ENCODE results near the gene EIF3L.

Gene EIF3L

DNA sequence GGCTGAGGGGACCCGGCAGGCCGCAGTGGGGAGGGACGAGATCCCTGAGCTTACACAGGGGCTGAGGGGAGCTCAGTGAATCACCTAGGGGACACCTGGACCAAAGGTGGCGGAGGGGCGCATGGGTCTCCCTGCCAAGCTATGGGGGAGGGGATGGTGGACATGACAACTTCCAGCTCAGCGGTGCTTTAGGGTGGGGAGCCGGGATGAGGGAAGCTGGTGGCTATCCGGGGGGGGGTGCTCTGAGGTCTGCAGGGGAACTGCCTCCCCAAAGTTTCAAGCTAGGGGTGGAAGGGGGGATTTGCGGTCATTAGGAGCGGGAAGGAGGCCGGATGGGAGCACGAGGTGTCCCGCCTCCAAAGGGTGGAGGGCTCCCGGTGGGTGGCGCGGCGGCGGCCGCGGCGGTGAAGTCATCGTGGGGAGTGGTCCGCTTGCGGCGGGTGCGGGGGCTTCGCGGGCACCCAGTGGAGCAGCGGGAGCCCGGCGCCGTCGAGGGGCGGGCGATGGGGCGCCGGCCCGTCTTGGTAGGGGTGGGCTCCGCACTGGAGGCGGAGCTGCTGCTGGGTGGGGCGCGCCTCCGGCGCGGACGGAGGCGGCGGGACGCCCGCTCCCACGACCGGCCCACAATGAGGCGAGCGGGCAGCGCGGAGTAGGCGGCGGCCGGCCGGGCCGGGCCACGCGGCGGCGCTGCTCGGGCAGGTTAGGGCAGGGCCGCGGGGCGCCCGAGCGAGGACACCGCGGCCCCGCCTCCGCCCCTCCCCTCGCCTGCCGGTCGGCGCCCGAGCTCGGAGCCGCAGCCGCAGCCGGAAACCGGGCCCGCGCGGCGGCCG is 56.5 kb downstream of the EIF3L start, which contains the start of gene MICALL1:
Gene MICALL1, plus strand, starts transcription at position 764 of the 830 bp plus-strand sequence. CDS start 126 bp downstream, outside the sequence.
- peak; percentile 18 for DNase-seq (ENCODE audit: low read depth, low spot score)

DNA sequence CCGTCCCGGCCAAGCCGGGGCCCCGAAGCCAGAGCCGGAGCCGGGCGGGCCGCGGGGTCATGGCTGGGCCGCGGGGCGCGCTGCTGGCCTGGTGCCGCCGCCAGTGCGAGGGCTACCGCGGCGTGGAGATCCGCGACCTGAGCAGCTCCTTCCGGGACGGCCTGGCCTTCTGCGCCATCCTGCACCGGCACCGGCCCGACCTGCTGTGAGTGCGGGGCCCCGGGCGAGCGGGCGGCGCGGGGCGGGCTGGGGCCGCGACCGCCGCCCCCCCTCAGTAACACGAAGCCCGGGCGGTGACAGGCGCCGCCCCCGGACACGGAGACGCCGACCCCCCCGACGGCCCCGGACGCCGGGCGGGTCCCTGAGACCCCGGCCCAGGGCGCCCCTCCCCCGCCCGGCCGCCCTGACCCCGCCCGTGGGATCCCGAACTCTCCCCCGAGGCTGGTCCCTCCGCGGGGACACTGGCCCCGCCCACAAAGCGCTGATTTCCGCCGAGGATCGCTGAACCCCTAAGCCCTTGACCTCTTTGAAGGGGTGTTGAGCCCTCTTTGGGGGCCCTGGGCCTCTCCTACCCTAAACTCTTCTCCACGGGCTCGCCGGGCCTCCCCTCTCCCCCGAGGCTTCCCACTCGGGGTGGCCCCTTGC is 57.3 kb downstream of the EIF3L start:
- no peak for DNase-seq (ENCODE audit: low read depth, low spot score)

DNA sequence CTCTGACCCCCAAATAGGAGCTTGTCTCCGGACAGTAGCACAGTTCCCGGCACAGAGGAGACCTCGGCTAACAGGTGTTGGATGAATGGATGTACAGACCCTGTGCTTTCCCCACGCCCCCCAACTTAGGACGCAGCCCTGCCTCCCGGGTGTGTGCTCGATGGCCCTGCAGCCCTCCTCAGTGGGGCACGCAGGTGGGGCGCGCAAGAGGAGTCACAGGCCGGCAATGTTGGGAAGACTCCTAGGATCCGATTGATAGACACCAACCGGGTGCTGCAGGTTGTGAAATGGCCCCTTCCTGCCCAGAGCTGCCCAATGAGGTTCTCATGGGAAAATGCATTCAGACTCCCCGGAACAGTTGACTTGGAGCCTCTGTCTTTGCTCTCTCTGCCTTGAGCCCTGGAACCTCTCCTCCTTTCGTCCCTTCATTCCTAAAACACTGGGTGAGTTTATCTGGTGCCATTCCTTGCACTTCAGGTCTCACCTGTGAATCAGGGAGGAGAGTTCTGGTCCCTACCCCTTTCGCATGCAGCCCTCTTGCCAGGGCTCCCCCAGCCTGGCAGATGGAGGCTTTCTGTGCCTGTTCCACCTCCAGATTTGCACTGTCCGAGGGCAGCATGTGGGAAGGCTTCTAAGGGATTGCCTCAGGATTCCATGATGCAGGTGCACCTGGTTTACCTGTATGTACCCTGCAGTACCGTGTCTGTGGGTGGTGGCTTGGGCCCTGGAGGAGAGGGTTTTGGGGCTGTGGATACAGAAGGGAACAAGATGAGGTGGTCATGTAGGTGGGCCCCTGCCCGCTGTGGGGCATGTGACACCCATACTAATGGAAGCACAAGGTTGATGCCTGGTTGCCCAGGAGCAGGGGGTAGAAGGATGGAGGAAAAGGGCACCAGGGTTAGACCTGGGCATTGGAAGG is 58.1 kb downstream of the EIF3L start:
- DNase-seq (ENCODE audit: low read depth, low spot score) = no peak

DNA sequence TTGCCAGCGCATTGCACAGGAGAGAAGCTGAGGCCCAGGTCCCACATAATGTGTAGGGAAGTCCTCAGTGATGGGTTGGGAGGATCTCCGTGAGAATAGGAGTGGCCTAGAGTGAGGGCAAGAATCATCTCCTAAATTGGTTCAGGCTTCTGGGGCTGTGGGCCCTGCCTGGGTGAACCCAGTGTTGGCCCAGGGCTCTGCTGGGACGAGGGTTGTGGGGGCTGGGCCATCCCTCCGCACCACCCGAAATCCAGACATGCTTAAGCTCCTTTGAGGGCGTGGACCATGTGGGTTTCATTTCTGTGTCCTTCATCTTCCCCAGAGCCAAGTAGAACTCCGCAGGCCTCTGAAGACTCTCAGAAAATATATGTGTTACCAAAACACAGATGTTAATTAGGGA is 60.5 kb downstream of the EIF3L start:
- DNase-seq (ENCODE audit: low read depth, low spot score) = no peak

DNA sequence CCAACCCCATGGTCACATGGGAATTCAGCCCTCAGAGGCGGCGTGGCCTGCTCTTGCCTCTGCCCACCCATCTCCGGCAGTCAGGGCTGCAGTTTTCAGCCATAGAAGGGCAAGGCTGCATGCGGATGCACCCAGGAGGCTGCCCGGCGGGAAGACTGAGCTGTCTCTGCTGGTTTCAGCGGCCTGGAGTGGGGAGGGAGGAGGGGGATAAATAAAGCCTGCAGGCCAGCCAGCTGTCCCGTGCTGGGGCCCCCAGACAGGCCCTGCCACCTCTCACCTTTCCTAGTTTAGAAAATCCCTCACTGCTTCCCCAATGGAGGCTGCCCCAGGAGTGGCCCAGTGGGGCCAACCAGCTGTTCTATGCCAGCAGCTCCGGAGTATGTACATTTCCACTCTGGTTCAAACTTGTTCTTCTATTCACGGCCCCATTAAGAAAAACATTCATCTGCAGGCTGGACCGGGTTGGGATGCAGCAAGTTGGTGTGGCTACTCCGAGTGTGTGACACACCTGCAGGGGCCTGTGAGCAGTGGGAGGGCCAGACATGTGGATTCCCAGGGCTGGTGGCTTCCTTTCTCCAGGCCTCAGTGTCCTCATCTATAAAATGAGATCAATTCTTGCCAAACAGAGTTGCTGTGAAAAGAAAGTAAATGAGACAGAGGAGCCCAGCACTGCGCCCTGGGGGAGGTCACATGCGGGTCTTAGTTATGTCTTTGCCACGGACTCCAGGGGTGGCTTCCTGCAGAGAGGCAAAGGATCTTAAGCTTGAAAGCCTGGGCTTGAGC is 61.9 kb downstream of the EIF3L start:
- no peak for DNase-seq (ENCODE audit: low read depth, low spot score)

DNA sequence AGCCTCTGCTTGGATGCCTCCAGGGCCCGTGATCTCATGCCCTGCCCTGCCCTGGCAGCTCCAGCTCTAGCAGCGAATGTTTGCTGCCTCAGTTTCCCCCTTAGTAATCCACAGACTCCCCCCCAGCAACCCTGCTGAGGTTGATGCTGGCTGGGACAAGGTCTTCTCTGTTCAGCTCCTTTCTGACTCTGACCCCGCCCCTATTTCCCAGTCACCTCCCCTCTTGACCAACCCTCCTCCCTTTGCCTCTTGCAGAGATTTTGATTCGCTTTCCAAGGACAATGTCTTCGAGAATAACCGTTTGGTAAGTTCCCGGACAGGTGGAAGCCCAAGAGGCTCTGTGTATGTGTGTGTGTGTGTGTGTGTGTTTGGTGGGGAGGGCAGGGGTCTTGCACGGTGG is 62.5 kb downstream of the EIF3L start:
- no peak for DNase-seq (ENCODE audit: low read depth, low spot score)

DNA sequence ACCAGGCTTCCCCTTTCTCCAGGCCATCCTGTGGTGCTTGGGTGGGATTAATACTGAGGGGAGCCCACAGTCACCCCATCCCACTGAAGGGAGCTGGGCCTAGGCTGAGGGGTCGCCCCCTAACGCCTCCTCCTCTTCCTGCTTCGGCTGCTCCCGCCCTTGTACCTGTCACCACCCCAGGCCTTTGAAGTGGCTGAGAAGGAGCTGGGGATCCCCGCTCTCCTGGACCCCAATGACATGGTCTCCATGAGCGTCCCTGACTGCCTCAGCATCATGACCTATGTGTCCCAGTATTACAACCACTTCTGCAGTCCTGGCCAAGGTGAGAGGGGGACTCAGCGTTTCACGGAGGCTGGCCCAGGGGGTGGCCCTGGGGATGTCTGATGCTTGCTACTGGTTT is 63.0 kb downstream of the EIF3L start:
- no peak for DNase-seq (ENCODE audit: low read depth, low spot score)

DNA sequence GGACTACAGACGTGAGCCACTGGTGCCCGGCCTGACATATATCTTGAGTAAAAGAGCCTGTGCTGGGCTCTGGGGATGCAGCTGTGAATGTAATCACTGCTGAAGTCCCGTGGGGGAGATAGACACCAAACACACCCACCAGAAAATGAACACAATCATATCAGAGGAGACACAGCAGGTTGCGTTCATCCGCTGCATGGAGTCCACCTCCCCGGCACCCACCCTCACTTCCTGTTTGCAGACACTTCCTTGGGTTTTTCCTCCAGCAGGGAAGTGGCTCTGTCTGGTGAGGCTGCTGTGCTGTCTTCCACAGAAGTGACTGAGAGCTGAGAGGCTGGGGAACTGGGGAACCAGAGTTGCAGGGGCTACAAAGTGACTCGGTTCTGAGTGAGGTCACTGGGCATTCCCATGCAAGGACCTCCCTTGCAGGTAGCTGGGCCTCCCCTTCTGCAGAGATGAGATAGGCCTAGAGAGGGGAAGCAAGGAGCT is 64.1 kb downstream of the EIF3L start:
- DNase-seq (ENCODE audit: low read depth, low spot score) = no peak

DNA sequence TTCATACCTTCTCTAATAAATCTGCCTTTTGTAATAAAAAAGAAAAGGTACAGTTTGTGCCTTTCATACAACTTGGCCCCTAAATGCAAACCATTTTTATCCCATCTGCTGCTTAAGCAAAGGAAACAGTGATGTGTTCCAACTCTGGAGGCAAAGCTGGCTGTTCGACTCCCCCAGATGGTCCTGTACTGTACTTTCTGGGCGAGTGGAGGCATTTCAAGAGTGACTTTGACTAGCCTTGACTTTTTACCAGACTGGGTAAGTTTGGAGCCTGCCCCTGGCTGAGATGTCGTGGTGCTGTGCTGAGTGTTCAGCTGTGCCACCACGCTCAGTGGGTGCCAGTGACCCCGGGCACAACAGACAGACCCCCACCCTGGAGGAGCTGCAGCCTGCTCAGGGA is 67.1 kb downstream of the EIF3L start:
- no peak for DNase-seq (ENCODE audit: low read depth, low spot score)

DNA sequence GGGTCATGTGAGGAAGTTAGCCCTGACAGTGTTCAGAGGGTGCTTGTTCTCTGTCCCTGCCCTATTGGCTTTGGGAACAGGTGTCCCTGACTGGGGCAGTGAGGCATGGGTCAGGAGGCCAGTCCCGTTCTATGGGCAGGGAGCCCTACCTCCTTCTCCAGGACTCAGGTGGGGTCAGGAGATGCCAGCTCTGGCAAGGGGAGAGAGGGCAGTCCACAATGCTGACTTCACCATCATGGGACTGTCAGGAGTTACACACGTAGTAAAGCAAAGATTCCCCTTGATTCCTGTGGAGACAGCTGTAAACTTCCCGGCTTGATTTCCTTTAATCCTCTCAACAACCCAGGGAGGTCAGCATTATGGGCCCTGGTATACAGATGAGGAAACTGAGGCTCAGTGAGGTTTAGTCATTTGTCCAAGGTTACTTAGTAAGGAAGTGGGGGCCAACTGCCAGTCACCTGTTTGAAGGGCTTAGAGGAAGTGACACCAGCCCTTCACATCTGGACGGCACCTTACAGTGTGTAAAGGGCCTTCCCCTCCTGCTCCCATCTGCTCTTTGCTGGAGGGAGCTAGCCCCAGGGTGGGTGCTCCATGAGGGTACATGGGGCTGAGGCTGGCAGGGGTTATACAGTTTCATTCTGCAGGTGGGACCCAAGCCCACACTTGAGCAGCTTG is 68.8 kb downstream of the EIF3L start:
- DNase-seq (ENCODE audit: low read depth, low spot score) = no peak

DNA sequence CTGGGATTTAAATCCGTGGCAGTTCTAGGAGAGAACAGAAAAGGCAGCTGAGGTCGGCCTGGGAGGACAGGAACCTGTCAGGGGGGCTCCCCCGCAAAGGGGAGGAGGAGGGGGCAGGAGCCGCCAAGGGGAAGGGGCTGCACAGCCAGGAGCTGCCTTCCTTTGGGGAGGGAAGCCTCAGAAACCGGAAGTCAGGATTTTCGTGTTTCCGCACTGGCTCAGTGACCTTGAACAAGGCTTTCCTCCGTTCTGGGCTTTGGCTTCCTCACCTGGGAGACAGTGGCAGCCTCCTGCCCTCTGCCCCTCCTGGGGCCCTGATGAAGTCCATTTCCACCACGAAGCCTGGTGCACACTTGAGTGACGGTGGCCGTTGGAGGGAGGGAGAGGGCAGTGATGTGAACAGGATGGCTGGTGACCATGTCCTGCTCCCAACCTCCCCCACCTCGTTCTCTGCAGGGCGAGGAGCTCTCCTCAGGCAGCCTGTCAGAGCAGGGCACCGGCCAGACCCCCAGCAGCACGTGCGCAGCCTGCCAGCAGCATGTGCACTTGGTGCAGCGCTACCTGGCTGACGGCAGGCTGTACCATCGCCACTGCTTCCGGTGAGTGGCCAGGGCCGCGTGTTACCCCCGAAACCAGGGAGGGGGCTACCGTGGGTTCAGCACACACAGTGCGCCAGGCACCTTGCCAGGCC is 69.5 kb downstream of the EIF3L start:
- no peak for DNase-seq (ENCODE audit: low read depth, low spot score)

DNA sequence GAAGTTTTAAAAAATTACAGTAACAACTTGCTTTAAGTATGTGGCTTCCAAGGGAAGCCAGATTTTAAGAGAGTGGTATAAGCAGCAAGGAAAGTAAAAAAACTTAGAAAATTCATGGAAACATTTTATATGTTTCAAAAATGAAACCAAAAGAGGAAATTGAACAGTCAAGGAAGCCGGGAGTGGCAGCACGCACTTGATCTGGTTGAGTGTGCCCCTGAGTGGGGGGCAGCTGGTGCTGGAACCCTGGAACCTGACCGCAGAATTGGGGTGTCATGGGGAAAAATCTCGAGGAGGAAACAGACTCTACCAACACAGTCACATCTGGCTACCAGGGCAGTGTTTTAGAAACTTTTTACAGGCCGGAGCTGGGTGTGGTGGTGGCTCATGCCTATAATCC is 70.9 kb downstream of the EIF3L start:
- no peak for DNase-seq (ENCODE audit: low read depth, low spot score)

DNA sequence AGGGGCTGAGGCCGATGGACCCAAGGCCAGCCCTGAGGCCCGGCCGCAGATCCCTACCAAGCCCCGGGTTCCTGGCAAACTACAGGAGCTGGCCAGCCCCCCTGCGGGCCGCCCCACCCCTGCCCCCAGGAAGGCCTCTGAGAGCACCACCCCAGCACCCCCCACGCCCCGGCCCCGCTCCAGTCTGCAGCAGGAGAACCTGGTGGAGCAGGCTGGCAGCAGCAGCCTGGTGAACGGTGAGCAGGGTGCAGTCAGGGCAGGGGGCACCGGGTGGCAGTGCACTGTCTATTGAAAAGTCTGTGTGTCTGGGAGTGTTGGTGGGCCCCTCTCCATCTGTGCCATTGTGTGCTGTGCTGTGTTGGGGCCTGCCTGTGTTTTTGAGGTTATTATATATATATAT is 73.0 kb downstream of the EIF3L start:
- no peak for DNase-seq (ENCODE audit: low read depth, low spot score)

DNA sequence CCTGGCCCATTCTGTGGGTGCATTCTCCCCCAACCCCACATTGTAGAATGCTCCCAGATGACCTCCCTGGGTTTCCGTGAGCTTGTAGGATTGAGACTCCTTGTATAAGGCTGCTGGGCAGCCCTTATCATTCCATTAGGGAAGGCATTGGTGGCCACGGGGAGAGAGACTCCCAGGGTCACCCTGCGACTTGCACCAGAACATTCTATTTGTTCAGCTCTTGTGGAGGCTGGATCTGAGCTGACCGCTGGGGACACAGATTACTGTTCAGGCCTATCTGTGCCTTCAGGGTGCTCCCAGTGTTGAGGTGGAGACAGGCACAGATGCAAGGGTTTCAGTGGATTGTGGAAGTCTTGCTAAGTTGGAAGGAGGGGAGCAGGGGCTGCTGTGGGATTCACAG is 74.7 kb downstream of the EIF3L start:
- DNase-seq (ENCODE audit: low read depth, low spot score) = no peak

DNA sequence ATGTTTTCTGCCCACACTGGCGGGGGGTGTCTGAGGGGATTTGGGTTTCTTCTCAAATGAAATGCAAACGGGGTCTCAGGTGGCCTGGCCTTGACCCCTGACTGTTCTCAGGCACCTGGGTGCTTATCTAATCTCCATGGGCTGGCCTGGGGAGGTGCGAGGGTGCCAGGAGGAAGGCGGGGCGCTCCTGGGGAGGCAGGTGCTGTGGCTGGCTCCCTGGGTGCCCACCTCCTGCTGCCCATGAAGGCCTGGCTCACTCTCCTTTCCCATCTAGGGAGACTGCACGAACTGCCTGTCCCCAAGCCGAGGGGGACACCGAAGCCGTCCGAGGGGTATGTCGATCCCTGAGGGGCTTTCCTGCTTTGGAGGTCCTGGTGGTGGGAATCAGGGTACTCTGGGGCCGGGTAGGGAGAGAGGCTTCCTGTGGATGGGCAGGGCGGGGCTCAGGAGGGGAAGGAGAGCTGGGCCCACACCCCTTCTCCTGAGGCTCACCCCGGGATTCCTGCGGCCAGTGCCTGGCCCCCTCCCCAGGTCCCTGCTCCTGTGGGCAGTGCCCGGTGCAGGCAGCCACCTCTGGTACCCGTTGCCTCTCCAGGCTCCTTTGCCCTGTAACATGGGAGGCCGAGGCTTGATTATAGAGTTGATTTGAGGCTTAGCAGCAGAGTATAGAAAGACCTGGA is 75.3 kb downstream of the EIF3L start:
- no peak for DNase-seq (ENCODE audit: low read depth, low spot score)

DNA sequence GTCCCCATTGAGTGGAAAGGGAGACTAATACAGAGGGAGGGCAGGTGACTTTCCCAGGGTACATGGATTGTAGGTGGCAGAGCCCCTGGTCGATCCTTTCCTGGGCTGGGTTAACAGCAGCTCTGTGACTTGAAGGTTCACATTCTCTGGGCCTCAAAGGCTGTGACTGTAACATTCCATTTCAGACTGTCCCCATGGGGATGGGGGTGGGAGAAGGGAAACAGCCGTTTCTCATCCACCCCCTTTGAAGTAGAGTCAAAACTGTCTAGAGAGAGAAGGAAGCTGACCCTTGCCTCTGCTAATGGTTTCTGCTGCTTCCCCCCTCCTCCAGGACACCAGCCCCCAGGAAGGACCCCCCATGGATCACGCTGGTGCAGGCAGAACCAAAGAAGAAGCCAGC is 76.1 kb downstream of the EIF3L start:
- no peak for DNase-seq (ENCODE audit: low read depth, low spot score)

DNA sequence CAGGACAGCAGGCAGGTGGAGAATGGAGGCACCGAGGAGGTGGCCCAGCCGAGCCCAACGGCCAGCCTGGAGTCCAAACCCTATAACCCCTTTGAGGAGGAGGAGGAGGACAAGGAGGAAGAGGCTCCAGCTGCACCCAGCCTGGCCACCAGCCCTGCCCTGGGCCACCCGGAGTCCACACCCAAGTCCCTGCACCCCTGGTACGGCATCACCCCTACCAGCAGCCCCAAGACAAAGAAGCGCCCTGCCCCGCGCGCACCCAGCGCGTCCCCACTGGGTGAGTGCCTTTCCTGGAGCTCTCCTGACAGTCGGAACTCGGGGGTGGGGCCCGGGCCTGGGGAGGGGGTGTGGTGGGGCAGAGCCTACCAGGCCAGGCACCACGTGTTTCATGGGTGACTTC is 76.5 kb downstream of the EIF3L start:
- DNase-seq (ENCODE audit: low read depth, low spot score) = no peak

DNA sequence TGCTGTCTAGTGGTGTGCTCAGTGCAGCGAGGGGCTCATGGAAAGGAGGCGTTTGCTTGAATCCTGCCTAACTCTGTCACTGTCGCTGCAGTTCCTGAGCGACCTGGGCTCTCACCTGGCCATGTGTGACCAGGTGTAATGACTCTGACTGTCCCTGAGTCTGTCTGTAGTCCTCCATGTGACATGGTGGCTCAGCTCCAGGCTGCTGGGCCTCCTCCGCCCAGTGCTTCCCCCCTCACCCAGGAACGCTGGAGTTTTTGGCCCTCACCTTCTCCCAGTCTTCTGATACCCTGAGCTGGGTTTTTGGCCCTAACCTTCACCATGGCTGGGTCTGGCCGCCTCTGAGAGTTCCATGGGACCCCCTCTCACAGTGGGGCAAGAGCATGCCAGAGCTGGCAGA is 77.1 kb downstream of the EIF3L start:
- no peak for DNase-seq (ENCODE audit: low read depth, low spot score)
